T-helper 1 cell (primary cell): Measurements from ENCODE around the gene DDX20.
"Not testable (repeated sequence)": the region's sequence is repeated elsewhere in the genome, so short reads cannot be mapped to it uniquely, and the experiment has no call there.

ENCODE experiments used
- DNase-seq, 5 donors: peaks; one replicate each; pipeline ENCODE4 v3.0.0-alpha.2; 2012 to 2020

Gene DDX20

DNA sequence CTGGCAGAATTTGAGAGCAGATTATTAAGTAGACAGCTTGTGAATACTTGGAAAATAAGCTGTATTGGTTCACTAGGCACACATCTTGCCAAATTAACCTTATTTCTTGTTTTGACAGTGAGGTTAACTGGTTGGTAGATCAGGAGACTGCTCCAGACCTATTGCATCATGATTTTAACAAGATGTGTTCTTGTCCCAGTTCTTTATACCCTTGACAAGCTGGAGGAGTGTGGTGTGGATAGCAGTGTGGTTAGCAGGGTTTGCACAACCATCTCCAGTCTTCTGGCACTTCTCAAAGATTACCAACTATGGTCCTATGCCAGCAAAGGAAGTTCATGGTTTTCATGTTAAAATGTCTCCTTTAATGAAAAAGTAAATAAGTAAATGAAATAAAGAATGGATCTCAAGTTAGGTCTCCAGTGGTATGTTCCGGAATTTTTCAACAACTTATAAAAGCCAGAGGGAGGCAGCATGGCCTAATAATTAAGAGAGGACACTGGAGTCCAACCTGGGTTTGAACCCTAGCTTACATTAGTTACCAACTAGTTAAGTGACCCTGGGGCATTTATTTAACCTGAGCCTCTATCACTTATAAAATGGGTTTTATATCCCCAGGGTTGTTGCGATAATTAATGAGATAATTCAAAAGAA, 34.1 kb downstream of the DDX20 start:
- no peak for DNase-seq

DNA sequence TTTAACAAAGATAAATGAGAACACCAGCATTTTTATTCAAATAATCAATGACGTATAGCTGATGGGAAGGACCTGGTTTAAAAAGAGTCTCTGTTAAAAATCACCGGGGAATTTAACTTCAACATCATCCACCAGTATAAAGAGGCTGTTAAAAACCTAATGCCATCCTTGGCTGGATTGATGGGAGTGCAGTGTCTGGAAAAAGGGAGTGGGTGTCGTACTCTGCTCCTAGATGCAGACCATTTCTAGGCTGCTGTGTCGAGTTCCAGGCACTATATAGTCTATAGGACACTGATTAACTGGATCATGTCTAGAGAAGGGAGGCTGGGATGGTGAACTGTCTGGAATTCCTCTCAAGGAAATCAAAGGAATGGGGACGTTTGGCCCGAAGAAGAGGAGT, 36.1 kb downstream of the DDX20 start:
- DNase-seq = no peak

DNA sequence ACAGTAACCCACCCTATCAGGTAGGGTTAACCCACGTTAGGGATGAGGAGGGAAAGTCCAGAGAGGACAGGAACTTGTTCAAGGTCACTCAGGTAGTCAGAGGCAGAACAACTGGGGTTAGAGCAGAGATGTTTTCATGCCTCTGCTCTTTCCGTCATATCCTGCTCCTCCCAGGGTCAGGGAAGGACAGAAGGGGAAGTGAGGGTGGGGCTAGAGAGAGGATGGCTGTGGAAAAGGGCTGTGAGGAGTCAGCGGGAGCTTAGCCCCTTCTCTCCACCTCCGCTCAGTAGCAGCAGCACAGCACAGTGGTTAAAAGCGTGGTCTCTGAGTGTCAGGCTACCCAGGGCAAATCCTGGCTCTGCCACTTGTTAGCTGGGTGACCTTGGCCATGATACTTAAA, 36.5 kb downstream of the DDX20 start:
- no peak for DNase-seq

DNA sequence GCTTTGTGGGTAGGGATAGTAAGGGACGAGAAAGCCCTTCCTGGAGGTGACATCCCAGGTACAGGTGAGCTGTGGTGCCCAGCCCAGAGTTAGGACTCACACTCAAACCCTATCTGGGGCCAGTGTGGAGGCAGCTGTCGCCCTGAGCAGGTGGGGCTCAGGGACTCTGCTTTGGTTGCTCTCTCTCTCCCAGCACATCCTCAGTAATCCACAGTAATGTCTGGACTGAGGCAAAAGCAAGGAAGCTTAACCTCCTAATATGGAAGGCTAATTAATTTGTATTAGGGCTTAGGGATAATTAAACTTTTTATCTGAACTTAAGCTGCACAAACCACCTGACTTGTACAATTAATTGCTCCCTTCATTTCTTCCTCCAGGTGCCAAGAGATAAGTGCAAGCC, 38.2 kb downstream of the DDX20 start:
- DNase-seq = no peak

DNA sequence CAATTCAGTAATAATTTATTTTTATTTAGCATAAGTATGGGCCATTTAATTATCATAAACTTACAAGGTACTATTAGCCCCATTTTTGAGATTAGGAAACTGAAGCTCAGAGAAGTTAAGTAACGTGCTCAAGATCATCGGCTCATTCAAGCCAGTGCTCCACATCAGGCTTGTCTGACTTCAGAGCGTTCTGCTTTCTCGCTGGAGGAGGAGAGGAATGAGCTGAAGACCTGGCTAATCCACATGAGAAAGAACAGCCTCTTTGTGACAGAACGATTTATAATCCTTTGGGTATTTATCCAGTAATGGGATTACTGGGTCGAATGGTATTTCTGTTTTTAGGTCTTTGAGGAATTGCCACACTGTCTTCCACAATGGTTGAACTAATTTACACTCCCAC, 39.7 kb downstream of the DDX20 start:
- no peak for DNase-seq

DNA sequence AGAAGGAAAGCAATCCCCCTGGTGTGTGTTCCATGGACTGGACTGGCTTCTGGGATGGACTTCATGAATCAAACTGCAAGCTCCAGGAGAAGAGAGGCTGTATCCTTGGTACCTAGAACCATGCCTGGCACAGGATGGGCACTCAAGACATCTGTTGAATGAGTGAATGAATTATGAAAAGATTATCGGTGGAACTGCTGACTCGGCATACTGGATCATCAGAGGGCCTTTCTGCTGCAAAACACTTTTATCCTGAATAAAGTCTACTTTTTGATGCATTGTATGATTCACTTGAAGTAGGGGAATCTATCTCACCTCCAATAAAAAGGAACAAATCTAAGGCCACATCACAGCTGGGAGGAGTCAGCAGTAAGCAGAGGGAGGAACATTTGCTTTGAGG, 42.9 kb downstream of the DDX20 start:
- no peak for DNase-seq

DNA sequence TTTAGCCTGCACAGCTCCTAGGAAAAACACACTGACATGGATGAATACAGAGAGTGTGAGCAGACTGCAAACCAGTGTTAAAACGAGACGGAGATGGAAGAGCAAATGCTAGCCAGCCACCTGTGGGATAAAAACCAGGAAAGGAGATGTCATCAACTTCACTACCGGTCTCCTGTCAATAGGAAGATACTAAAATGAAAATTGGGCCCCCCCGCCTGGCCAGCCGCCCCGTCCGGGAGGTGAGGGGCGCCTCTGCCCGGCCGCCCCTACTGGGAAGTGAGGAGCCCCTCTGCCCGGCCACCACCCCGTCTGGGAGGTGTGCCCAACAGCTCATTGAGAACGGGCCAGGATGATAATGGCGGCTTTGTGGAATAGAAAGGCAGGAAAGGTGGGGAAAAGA, 44.0 kb downstream of the DDX20 start:
- DNase-seq = not testable (repeated sequence)

DNA sequence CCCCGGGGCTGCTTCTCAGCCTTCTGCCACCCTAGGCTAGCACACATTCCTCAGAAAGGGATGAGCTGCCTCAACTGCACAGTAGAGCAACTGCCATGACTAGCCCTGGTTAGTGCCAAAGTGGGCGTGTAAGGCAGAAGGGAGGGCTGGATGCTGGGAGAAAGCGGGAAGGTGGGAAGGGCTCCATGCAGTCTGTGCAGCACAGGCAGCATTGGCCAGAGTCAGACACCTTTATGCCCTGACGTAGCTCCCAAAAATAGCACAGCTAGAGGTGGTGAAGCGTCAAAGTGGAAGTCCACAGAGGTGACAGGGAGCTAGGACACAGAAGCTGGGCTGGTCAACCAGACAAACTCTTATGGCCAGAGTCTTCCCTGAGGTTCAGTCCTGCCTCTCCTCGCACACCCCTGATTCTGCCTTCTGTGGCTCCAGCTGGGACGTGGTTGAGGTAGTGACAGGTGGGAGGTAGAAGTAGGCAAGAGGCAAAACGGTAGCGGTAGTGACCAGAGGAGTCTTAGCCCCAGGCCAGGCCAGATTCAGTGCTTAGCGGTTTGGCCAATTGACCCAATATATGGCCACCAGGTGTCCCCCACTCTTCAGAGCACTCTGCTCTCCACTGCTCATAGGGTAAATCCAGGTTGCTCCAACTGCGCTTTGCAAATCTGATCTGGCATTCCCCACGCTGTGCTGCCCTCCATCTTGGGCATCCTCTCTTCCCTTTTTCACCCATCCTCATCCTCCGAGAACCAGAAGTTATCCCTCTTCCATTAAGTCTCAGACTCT, 45.6 kb downstream of the DDX20 start:
- DNase-seq = no peak

DNA sequence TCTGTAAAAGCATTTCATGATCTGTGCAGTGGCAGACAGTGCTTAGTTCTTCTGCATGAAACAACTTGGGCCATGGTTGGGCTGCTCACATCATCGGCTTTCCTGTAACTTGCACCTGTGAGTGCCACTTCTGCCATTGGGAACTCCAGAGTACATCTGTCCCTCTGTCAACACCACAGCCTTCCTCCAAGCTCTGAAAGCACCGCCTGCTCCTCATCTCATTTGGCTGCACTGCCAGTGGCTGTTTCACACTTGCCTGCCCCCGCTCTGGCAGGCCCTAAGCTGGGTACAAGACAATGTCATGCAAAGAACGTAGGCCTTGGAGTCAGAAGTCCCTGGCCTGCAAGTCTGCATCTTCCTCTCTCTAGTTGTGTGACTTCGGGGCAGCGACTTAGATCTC, 46.4 kb downstream of the DDX20 start:
- no peak for DNase-seq

DNA sequence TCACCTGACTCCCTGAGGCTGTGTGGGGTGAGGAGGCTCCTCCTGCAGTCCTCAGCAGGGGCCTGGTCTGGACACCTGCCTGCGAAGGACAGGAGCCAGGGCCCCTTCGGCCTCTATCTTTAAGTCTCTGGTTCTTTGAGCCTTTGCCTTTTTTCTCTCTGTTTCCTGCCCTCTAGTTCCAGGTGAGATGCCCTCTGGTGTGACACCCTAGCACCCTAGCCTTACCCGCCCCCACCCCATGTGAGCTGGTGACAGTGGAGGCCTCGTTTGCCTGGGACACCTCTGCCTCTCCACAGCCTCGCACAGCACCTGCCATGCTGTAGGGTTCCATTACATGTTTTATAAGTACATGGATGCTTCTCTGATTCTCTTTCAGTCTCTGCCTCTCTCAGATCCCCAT, 47.3 kb downstream of the DDX20 start:
- no peak for DNase-seq

DNA sequence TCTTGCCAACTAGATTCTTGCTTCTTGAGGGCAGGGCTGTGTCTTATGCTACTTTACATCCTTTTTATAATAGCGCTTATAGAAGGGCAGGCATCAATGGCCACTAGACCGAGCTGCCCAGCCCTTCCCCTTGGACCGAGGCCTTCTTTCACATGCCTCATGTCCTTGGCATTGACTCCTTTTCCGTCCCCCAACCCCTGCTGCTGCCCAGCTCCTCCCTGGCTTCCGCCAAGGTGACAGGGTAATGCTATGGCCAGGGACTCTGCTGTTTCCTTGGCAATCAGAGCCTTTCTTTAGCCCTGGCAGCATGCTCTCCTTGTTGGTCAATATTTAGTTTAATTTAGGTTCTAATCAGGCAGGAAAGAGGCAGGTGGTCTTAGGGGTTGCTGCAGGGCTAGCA, 48.2 kb downstream of the DDX20 start:
- DNase-seq = no peak

DNA sequence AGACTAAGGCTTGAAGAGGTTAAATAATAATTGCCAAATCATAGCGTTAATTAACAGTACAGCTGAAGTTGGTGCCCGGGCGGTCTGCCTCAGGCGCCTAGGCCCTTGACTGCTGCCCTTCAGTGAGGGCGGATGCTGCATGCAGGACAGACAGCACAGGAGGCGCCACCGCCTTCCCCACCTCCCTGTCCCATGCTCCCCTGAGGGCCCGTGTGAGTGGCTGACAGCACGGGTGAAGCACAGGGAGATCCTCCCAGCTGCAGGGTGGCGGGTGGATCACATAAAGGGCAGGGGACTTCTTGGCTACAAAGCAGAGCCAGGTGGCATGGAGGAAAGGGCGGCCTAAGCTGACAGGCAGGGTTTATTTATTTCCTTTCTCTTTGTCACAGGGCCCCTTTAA, 49.1 kb downstream of the DDX20 start:
- no peak for DNase-seq

DNA sequence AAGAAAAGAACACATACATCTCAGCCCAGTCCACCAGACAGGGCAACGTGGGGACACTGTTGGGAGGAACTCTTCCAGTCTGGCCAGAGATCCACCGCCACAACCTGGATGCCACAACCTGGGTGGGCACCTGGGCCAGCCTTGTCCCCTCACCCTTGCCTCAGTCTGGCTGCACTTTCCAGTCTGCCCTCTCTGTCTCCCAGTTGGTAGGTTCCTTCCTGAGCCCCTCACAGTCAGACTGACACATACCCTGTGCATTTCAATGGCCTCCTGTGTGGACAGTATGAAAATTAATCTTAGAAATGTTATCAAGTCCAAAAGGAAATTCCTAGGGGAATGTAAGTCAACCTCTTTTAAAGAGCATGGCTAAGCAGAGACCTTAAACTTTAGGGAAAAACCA, 49.5 kb downstream of the DDX20 start:
- DNase-seq = no peak

DNA sequence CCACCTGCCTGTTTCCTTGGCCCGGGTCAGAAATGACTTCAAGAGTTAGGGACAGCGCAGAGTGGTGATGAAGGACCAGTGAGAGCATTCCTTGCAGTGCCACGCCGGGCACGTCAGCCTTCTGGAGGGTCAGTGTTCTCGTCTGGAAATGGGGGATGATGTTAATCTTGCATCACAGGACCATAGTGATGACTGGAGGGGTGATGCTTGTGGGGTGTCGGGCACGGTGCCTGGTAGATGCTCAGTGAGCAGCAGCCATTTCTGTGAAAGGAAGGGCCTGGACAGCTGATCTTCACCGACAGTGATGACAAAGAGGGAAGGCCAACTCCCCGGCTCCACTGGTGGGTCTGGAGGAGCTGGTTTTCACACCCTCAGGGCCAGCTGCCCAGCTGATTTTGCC, 56.2 kb downstream of the DDX20 start:
- no peak for DNase-seq

DNA sequence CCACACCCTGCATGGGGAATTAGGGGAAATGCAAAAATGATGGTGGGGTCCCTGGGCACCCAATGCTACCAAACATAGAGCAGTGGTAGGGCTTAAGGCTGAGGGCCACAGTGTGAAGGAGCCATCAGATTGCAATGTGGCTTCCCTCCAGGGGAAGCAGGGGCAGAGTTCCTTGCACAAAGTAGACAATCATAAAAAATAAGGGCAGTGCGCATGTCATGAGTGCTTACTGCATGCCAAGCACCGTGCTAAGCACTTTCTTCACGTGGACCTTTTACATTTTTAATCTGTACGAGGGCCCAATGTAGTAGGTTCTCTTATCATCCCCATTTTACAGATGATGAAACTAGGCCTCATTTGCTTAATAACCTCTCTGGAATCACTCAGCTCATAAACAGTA, 56.6 kb downstream of the DDX20 start:
- DNase-seq = no peak

DNA sequence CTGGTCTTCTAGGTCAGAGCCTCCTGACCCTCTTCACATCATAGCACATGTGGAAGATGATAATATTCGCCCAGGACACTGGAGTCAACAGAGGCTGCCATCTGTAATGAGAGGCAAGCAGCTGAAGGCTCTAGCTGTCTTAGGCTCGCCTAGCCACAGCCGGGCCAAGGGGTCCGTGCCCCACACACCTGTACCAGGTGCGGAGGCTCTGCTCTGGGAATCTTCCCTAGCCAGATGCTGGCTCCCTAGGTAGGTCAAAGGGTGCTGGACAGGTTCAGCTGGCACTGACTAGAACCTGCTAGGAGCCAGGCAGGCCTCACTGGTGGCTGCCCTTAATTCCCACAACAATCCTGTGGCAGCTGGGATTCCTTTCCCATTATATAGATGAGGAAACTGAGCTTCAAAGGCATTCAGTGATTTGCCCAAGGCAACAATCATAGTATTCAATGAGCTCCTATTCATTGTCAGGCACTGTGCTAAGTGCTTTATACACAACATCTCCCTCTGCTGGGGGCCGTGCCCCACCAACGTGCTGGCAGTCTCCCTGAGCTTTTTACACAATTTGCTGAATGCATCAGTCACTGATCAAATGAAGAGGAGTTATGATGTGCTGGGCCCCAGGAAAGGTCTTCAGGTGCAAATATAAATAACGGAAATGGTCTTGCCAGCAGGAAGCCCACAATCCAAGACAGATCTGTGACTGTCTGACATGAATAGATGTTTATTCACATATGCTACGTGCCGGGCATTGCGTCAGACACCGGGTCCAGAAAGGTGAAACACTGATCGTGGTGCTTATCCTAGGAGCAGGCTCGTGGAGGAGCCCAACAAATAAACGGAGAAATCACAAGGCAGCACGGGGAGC, 58.0 kb downstream of the DDX20 start:
- DNase-seq = no peak

DNA sequence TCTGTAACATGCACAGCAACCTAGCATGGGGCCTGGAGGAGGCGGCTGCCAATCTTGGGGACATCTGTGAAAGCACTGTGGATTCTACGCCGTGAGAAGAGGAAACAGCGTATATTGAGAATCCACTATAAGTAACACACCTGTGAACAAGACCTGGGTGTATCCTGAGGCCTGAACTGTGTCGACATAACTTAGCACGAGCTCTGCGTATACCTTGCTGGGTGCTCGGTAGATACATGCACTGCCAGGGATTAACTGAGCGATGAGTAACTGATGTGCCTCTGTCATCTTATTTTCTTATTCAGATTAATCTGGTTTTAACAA, 58.6 kb downstream of the DDX20 start:
- DNase-seq = no peak

DNA sequence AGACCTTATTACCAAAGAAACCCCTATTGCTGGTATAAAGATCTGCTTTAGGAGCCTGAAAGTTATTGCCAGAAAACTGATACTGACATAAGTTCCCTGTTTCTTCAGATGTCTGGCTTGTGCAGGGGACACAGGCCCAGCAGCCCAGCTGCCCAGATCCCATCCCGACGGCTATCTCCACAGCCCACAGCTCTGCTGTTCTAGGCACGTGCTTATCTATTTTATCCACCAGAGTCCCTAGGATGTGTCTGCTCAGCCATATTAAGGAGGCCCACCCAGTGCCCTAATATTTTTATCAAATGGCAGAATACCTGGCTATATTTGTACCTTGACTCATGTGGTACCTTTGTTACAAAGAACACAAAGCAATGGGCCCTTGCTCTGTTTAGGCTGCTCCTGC, 58.9 kb downstream of the DDX20 start:
- DNase-seq = no peak
